ENCODE results near the gene CCDC183. TPM values are rescaled to one million over a fixed set of nuclear protein-coding genes. Genes with fewer than 3 reads are reported as not detected.

Gene CCDC183
- total RNA-seq, 1 donor from 2014 or later = 0.84 TPM

DNA sequence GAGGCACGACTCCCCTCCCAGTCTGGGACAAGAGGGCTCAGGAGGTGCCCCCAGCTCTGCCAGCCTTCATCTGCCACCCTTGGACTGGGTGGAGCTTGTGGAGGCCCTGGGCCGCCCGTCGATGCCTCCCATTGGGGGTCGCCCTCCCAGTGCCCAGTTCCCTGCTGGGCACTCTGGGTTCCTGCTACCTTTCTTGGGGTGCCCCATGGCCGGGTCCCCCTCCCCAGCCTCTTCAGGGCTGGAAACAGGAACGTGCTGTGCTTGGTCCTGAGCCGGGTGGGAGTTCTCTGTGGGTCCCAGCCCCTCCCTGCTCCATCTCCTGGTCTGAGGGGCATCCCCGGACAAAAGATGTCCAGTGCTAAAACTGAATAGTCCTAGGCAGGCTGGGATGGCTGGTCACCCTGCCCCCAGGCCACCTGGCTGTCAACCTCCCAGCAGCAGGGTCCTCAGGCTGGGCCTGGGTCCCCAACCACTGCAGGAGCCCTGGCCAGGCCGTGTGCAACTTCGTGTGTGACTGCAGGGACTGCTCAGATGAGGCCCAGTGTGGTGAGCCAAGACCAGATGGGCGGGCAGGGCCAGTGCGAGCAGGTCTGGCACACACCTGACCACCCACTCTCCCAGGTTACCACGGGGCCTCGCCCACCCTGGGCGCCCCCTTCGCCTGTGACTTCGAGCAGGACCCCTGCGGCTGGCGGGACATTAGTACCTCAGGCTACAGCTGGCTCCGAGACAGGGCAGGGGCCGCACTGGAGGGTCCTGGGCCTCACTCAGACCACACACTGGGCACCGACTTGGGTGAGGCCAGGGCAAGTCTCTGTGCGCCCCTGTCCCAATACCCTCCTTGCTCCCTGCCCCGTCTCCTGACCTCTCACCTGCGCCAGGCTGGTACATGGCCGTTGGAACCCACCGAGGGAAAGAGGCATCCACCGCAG is 56.8 kb downstream of the CCDC183 start:
- Mint-ChIP-seq H3K36me3 (ENCODE audit: low read depth, unreplicated experiment) (no peaks in the 10 kb centered on the region), H3K4me1 (ENCODE audit: low read depth, unreplicated experiment) (peaks cover 2% of the 10 kb centered on the region), H3K27me3 (ENCODE audit: low read depth, unreplicated experiment) (no peaks in the 10 kb centered on the region), H3K27ac (ENCODE audit: unreplicated experiment) (no peak overlapping the region), H3K4me3 (ENCODE audit: unreplicated experiment) (no peak overlapping the region), H3K9me3 (ENCODE audit: unreplicated experiment) (no peaks in the 10 kb centered on the region)
- FAIRE-seq (no peak), DNase-seq (ENCODE audit: low read depth) (no peak)
- Histone ChIP-seq H3K9ac (ENCODE audit: low read length) (no peak overlapping the region), H3K79me2 (ENCODE audit: insufficient read depth, low read length) (peaks cover 11% of the 10 kb centered on the region), H3K27ac (ENCODE audit: low read depth, low read length) (no peak overlapping the region), H3K27me3 (ENCODE audit: insufficient read depth, low read length) (no peaks in the 10 kb centered on the region), H3K4me1 (ENCODE audit: insufficient read depth, low read length) (peaks cover 9% of the 10 kb centered on the region), H4K20me1 (ENCODE audit: insufficient read depth, low read length) (peaks cover 20% of the 10 kb centered on the region), H3K4me3 (ENCODE audit: insufficient read depth, low read depth, low read length) (no peak overlapping the region), H3K4me2 (ENCODE audit: low read length) (no peak overlapping the region), H3K36me3 (ENCODE audit: insufficient read depth, low read length) (no peaks in the 10 kb centered on the region), H2AFZ (ENCODE audit: low read depth, low read length) (no peak overlapping the region), H3K9me3 (ENCODE audit: insufficient read depth, low read depth, low read length) (no peaks in the 10 kb centered on the region)
- TF ChIP-seq, protein P1, sequence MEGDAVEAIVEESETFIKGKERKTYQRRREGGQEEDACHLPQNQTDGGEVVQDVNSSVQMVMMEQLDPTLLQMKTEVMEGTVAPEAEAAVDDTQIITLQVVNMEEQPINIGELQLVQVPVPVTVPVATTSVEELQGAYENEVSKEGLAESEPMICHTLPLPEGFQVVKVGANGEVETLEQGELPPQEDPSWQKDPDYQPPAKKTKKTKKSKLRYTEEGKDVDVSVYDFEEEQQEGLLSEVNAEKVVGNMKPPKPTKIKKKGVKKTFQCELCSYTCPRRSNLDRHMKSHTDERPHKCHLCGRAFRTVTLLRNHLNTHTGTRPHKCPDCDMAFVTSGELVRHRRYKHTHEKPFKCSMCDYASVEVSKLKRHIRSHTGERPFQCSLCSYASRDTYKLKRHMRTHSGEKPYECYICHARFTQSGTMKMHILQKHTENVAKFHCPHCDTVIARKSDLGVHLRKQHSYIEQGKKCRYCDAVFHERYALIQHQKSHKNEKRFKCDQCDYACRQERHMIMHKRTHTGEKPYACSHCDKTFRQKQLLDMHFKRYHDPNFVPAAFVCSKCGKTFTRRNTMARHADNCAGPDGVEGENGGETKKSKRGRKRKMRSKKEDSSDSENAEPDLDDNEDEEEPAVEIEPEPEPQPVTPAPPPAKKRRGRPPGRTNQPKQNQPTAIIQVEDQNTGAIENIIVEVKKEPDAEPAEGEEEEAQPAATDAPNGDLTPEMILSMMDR (IDR thresholded peaks at IDR 0.05; ENCODE audit: insufficient read depth, low read depth, low read length) = no peak
- no peak for TF ChIP-seq EZH2 (IDR thresholded peaks at IDR 0.05; ENCODE audit: insufficient read depth, low read length)

DNA sequence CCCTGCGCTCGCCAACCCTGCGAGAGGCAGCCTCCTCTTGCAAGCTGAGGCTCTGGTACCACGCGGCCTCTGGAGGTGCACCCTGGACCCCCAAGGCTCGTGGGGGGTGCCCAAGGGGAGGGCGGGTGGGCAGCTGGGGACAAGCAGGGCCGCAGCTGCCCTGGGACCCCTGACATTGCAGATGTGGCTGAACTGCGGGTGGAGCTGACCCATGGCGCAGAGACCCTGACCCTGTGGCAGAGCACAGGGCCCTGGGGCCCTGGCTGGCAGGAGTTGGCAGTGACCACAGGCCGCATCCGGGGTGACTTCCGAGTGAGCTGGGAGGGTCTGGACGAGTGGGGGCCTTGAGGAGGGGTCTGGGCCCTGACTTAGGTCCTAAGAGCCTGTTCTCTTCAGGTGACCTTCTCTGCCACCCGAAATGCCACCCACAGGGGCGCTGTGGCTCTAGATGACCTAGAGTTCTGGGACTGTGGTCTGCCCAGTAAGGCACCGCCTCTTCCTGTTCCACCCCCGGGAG is 57.5 kb downstream of the CCDC183 start:
- no peak for TF ChIP-seq EZH2 (IDR thresholded peaks at IDR 0.05; ENCODE audit: insufficient read depth, low read length)
- TF ChIP-seq, protein P1 (IDR thresholded peaks at IDR 0.05; ENCODE audit: insufficient read depth, low read depth, low read length) = no peak
- Mint-ChIP-seq H3K36me3 (ENCODE audit: low read depth, unreplicated experiment) (no peaks in the 10 kb centered on the region), H3K27me3 (ENCODE audit: low read depth, unreplicated experiment) (no peaks in the 10 kb centered on the region), H3K4me1 (ENCODE audit: low read depth, unreplicated experiment) (peaks cover 2% of the 10 kb centered on the region), H3K4me3 (ENCODE audit: unreplicated experiment) (no peak overlapping the region), H3K9me3 (ENCODE audit: unreplicated experiment) (no peaks in the 10 kb centered on the region), H3K27ac (ENCODE audit: unreplicated experiment) (no peak overlapping the region)
- no peak for FAIRE-seq
- Histone ChIP-seq H3K9ac (ENCODE audit: low read length) (no peak overlapping the region), H4K20me1 (ENCODE audit: insufficient read depth, low read length) (peaks cover 20% of the 10 kb centered on the region), H3K4me3 (ENCODE audit: insufficient read depth, low read depth, low read length) (no peak overlapping the region), H3K4me2 (ENCODE audit: low read length) (no peak overlapping the region), H3K4me1 (ENCODE audit: insufficient read depth, low read length) (peaks cover 9% of the 10 kb centered on the region), H3K36me3 (ENCODE audit: insufficient read depth, low read length) (no peaks in the 10 kb centered on the region), H3K79me2 (ENCODE audit: insufficient read depth, low read length) (peaks cover 11% of the 10 kb centered on the region), H3K27ac (ENCODE audit: low read depth, low read length) (no peak overlapping the region), H3K27me3 (ENCODE audit: insufficient read depth, low read length) (no peaks in the 10 kb centered on the region), H3K9me3 (ENCODE audit: insufficient read depth, low read depth, low read length) (no peaks in the 10 kb centered on the region), H2AFZ (ENCODE audit: low read depth, low read length) (no peak overlapping the region)
- no peak for DNase-seq (ENCODE audit: low read depth)

Data from astrocyte (in vitro differentiated cells and primary cell).